ENCODE measurements around the gene S100PBP. TPM values are rescaled to one million over a fixed set of nuclear protein-coding genes. Genes with fewer than 3 reads are reported as not detected.
A peak's percentile ranks its signal among the peaks of the same experiment; 100 is the strongest.

S100PBP gene
- total and polyA plus RNA-seq, 2 of the 13 experiments (the other 11 are each of a cell fraction or from before 2014, with no cell fraction given) = 20.4 to 26.1 TPM

DNA sequence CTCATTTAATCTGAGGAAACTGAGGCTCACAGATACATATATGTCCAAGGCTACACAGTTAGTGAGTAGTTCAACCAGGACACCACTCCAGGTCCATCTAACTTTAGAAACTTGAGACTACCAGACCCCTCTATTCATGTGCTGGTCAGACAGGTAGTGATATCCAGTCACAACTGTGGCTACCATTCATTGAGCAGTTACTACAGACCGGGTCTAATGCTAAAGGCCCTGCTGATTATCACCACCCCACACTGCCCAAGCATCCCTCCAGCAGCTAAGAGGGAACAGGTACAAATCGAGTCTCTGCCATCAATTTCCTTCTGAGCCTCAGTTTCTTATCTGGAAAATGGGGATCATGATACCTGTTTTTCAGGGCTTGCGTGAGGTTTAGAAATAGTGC, 74.2 kb downstream of the S100PBP start:
- Histone ChIP-seq H3K4me2 (ENCODE audit: low read depth, low read length) (no peak overlapping the region), H3K4me3 (replicated peaks in 1 of 3; ENCODE audit: insufficient read depth in 1 of 3, low read depth in 2 of 3, low read length in 3 of 3) (no peak overlapping the region), H2AFZ (ENCODE audit: low read length) (no peak overlapping the region), H3K9me3 (ENCODE audit: low read length) (no peaks in the 10 kb centered on the region), H3K9ac (ENCODE audit: insufficient read depth, low read depth, low read length) (no peak overlapping the region), H4K20me1 (ENCODE audit: insufficient read depth, low read length) (0 out of 2 replicates have a peak, but pooled peaks cover 2% of the 10 kb centered on the region), H3K27ac (ENCODE audit: extremely low read length, insufficient read depth, low read length) (no peak overlapping the region), H3K27me3 (ENCODE audit: control insufficient read depth in 1 of 2, insufficient read depth in 2 of 2, low read length in 2 of 2) (peaks cover 7 to 62% of the 10 kb centered on the region in 2 experiments; a peak in 3 of 5 replicates), H3K4me1 (ENCODE audit: insufficient read depth, low read length) (no peaks in the 10 kb centered on the region), H3K79me2 (ENCODE audit: insufficient read depth, low read length) (no peaks in the 10 kb centered on the region), H3K36me3 (replicated peaks in 1 of 2; ENCODE audit: control insufficient read depth in 1 of 2, insufficient read depth in 2 of 2, low read length in 2 of 2) (no peaks in the 10 kb centered on the region)
- WGBS (ENCODE audit: low lambda C conversion rate) = 33% methylated on average over 3 of the region's 3 CpGs
- ATAC-seq (no peak), DNase-seq (ENCODE audit: low spot score) (no peak), FAIRE-seq (no peak)
- POLR2A ChIA-PET = no interaction called here
- intact Hi-C loops (cut with micrococcal nuclease; ENCODE audit: unreplicated experiment) (no loop called here), in situ Hi-C loops (cut with HindIII; ENCODE audit: extremely low pct_ligation_motif_present, low pct_unique_long_range_greater_than_20kb) (no loop called here)
- CTCF ChIA-PET (ENCODE audit: low intra/inter-chr PET ratio, low total read pairs) = no interaction called here
- TF ChIP-seq ONECUT2 (CRISPR knock-in tag; IDR thresholded peaks at IDR 0.05) (no peak), PITX1 (CRISPR knock-in tag; IDR thresholded peaks at IDR 0.05) (no peak), RNF2 (conservative IDR thresholded peaks at IDR 0.05; ENCODE audit: low read depth) (no peak)
- no TSS peak for BruUV-seq (replicated peaks)

GRCh38 chr1:32892368-32893197, 75.1 kb downstream of the S100PBP start:
- in situ Hi-C loops (cut with HindIII; ENCODE audit: extremely low pct_ligation_motif_present, low pct_unique_long_range_greater_than_20kb) (no loop called here), intact Hi-C loops (cut with micrococcal nuclease; ENCODE audit: unreplicated experiment) (no loop called here)
- ATAC-seq (peak; percentile 81), DNase-seq (ENCODE audit: low spot score) (no peak), FAIRE-seq (no peak)
- no peaks in the 10 kb centered on the region for H3K9me3 ChIP-seq (ENCODE audit: low read length)
- H3K4me2 ChIP-seq (ENCODE audit: low read depth, low read length) = peak overlapping the region; percentile 74
- 53% methylated on average over 19 of the region's 49 CpGs for WGBS (ENCODE audit: low lambda C conversion rate)
- H3K4me3 ChIP-seq (replicated peaks in 1 of 3; ENCODE audit: insufficient read depth in 1 of 3, low read depth in 2 of 3, low read length in 3 of 3) = peak overlapping the region; percentile 11 to 62 (median 55); a peak in 4 of 6 replicates
- H2AFZ ChIP-seq (ENCODE audit: low read length) = no peak overlapping the region
- CTCF ChIA-PET (ENCODE audit: low intra/inter-chr PET ratio, low total read pairs) = no interaction called here
- no TSS peak for BruUV-seq (replicated peaks)
- 0 out of 2 replicates have a peak, but pooled peaks cover 2% of the 10 kb centered on the region for H4K20me1 ChIP-seq (ENCODE audit: insufficient read depth, low read length)
- H3K36me3 ChIP-seq (replicated peaks in 1 of 2; ENCODE audit: control insufficient read depth in 1 of 2, insufficient read depth in 2 of 2, low read length in 2 of 2) = no peaks in the 10 kb centered on the region
- H3K79me2 ChIP-seq (ENCODE audit: insufficient read depth, low read length) = no peaks in the 10 kb centered on the region
- H3K9ac ChIP-seq (ENCODE audit: insufficient read depth, low read depth, low read length) = no peak overlapping the region
- H3K27ac ChIP-seq (ENCODE audit: extremely low read length, insufficient read depth, low read length) = no peak overlapping the region
- H3K27me3 ChIP-seq (ENCODE audit: control insufficient read depth in 1 of 2, insufficient read depth in 2 of 2, low read length in 2 of 2) = peaks cover 8 to 67% of the 10 kb centered on the region in 2 experiments; a peak in 3 of 5 replicates
- H3K4me1 ChIP-seq (ENCODE audit: insufficient read depth, low read length) = no peaks in the 10 kb centered on the region
- POLR2A ChIA-PET = no interaction called here
- no peak; a peak in 1 of 4 replicates for TF ChIP-seq REST (IDR thresholded peaks at IDR 0.05; ENCODE audit: borderline replicate concordance in 1 of 2, low read depth in 1 of 2, low read length in 2 of 2)
- TF ChIP-seq, protein P1, sequence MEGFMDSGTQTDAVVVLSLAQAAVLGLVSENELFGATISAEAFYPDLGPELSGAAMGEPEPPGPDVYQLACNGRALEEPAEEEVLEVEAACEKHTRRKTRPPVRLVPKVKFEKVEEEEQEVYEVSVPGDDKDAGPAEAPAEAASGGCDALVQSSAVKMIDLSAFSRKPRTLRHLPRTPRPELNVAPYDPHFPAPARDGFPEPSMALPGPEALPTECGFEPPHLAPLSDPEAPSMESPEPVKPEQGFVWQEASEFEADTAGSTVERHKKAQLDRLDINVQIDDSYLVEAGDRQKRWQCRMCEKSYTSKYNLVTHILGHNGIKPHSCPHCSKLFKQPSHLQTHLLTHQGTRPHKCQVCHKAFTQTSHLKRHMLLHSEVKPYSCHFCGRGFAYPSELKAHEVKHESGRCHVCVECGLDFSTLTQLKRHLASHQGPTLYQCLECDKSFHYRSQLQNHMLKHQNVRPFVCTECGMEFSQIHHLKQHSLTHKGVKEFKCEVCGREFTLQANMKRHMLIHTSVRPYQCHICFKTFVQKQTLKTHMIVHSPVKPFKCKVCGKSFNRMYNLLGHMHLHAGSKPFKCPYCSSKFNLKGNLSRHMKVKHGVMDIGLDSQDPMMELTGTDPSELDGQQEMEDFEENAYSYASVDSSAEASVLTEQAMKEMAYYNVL (CRISPR knock-in tag; IDR thresholded peaks at IDR 0.05; ENCODE audit: borderline replicate concordance) = no peak
- no peak for TF ChIP-seq ZNF282 (IDR thresholded peaks at IDR 0.05; ENCODE audit: partially characterized antibody)
- TF ChIP-seq EEA1 (CRISPR knock-in tag; IDR thresholded peaks at IDR 0.05; ENCODE audit: borderline replicate concordance) = no peak
- no peak for TF ChIP-seq ZNF484 (CRISPR knock-in tag; IDR thresholded peaks at IDR 0.05; ENCODE audit: borderline replicate concordance, low read depth)
- no peak for TF ChIP-seq ZNF558 (CRISPR knock-in tag; IDR thresholded peaks at IDR 0.05; ENCODE audit: borderline replicate concordance)
- no peak for TF ChIP-seq ZFP36 (IDR thresholded peaks at IDR 0.05; ENCODE audit: borderline replicate concordance, low read depth, low read length, partially characterized antibody)
- peak; percentile 52; the same call in 1 of the 2 replicates for TF ChIP-seq MTF2 (CRISPR knock-in tag; IDR thresholded peaks at IDR 0.05; ENCODE audit: borderline replicate concordance)
